Measurements from ENCODE around the gene RDX. TPM values are rescaled to one million over a fixed set of nuclear protein-coding genes. Genes with fewer than 3 reads are reported as not detected.
A peak's percentile ranks its signal among the peaks of the same experiment; 100 is the strongest.

The RDX gene
- total RNA-seq, result 100 to 1,000 TPM in 3 of 4 donors, 10 to 100 TPM in 1; 95.7 to 140 (median 115) TPM

DNA sequence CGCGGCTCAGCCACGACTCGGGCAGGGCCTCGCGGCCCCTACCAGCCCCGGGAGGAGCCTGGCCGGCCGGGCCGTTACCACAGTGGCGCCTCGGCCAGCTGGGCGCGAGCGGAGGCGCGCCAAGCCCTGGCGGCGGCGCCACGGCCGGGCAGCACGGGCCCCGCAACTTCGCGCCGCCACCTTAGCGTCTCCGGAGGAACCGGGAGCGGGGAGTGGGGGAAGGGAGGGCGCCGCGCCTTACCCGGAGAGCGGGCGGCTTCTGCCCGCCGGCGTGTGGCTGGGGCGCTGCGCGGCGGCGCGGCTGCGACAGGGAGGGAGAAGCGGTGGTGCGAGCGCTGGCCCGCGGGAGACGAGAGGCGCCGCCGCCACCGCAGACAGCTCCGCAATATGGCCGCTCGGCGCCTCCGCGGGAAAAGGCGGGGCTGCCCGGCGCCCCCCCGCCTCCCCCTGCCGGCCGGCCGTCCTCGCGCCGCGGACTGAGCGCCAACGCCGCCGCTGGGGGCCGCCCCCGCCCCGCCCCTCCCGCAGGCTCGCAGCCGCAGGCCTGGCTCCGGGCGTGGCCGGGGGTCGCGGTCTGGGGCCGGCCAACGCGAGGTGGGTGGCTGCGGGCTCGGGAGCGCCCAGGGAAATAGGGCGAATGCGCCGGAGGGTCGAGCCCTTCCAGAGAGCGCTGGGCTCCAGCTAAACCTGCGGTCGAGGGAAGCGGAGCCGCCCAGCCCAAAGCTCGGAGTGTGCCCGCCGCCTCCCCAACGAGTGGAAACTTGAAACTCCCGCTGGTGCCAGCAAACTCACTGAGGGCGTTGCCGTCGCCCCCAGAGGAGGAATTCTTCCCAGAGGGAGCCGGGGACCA lies at the start of gene RDX:
Gene RDX (minus strand): TSS at position 389 of the 850 bp plus-strand sequence. CDS start 16,922 bp downstream, outside the sequence.
- Histone ChIP-seq H3K4me1 (peaks cover 31 to 33% of the 10 kb centered on the region in 2 donors), H3K27me3 (no peaks in the 10 kb centered on the region), H3K27ac (peak within 1 kb of the TSS; percentile 93 to 99 (median 96)), H3K9me3 (no peaks in the 10 kb centered on the region), H3K36me3 (no peaks in the 10 kb centered on the region), H3K4me3 (peak within 1 kb of the TSS; percentile 77 to 96 (median 88))
- TF ChIP-seq POLR2A (IDR thresholded peaks at IDR 0.05), result peak; percentile 81 to 84
- TF ChIP-seq, protein P1, sequence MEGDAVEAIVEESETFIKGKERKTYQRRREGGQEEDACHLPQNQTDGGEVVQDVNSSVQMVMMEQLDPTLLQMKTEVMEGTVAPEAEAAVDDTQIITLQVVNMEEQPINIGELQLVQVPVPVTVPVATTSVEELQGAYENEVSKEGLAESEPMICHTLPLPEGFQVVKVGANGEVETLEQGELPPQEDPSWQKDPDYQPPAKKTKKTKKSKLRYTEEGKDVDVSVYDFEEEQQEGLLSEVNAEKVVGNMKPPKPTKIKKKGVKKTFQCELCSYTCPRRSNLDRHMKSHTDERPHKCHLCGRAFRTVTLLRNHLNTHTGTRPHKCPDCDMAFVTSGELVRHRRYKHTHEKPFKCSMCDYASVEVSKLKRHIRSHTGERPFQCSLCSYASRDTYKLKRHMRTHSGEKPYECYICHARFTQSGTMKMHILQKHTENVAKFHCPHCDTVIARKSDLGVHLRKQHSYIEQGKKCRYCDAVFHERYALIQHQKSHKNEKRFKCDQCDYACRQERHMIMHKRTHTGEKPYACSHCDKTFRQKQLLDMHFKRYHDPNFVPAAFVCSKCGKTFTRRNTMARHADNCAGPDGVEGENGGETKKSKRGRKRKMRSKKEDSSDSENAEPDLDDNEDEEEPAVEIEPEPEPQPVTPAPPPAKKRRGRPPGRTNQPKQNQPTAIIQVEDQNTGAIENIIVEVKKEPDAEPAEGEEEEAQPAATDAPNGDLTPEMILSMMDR (IDR thresholded peaks at IDR 0.05 in 4 of 5, conservative IDR thresholded peaks at IDR 0.05 in 1 of 5), result peak in 2 of 5 experiments; percentile 34 to 35
- DNase-seq, result peak; percentile 47 to 78
- intact Hi-C loops (cut with DNase I; ENCODE audit: low total_unique reads), result loop anchor here (1.0 to 10.0 kb wide), 6 partner anchors 44 to 350 kb away; no protein-coding TSS in a partner anchor
- peak; percentile 91 to 96 for ATAC-seq
- in situ Hi-C loops (cut with MboI; ENCODE audit: low sequenced_read_pairs in 4 of 4), result no loop called here

DNA sequence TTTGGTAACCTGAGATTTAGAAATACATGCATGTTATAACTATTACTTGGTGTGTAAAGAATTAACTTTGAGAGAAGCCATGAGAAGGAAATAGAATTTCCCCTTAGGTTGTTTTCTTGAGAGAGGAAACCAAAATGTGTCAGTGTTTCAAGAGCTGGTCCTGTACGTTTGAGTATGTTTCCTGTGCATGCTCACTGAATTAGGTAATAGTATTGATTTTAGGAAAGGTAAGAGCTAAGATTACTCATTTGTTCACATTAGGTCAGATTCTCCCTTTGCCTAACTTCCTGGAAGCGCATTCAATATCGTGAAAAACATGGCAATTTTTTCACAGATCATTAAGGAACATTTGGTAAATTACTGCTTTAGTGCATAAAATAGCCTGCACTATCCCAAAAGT lies 49.3 kb upstream of the RDX start:
- Histone ChIP-seq H3K4me1 (no peaks in the 10 kb centered on the region), H3K36me3 (no peaks in the 10 kb centered on the region), H3K9me3 (no peaks in the 10 kb centered on the region), H3K27me3 (no peaks in the 10 kb centered on the region), H3K27ac (no peak overlapping the region), H3K4me3 (no peak overlapping the region)
- in situ Hi-C loops (cut with MboI; ENCODE audit: low sequenced_read_pairs in 4 of 4), result no loop called here
- DNase-seq (no peak), ATAC-seq (no peak)
- TF ChIP-seq POLR2A (IDR thresholded peaks at IDR 0.05), result no peak
- TF ChIP-seq, protein P1 (IDR thresholded peaks at IDR 0.05 in 4 of 5, conservative IDR thresholded peaks at IDR 0.05 in 1 of 5), result no peak
- intact Hi-C loops (cut with DNase I; ENCODE audit: low total_unique reads), result no loop called here

DNA sequence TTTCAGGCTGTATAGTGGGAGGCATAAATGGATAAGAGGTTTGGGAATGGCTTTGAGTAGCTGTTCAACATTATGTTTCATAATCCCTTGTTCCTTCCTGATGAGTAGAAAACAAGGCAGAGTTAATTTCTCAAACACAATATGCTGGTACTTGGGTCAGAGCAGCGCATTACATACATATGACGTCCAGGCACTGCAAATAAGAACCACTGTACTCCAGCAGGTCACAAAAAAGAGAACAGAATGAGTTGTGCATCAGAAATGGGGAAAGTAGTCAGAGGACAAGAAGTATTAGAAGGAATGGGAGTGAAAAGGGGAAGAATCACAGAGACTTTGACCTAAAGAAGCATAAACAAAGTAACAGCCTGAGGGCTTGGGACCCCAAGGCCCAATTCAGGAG lies 44.0 kb upstream of the RDX start:
- DNase-seq (no peak), ATAC-seq (no peak)
- no peaks in the 10 kb centered on the region for H3K36me3 ChIP-seq
- no peak for TF ChIP-seq POLR2A (IDR thresholded peaks at IDR 0.05)
- TF ChIP-seq, protein P1 (IDR thresholded peaks at IDR 0.05 in 4 of 5, conservative IDR thresholded peaks at IDR 0.05 in 1 of 5), result no peak
- in situ Hi-C loops (cut with MboI; ENCODE audit: low sequenced_read_pairs in 4 of 4) (no loop called here), intact Hi-C loops (cut with DNase I; ENCODE audit: low total_unique reads) (no loop called here)
- H3K27ac ChIP-seq, result no peak overlapping the region
- no peaks in the 10 kb centered on the region for H3K9me3 ChIP-seq
- H3K27me3 ChIP-seq, result no peaks in the 10 kb centered on the region
- no peaks in the 10 kb centered on the region for H3K4me1 ChIP-seq
- no peak overlapping the region for H3K4me3 ChIP-seq

DNA sequence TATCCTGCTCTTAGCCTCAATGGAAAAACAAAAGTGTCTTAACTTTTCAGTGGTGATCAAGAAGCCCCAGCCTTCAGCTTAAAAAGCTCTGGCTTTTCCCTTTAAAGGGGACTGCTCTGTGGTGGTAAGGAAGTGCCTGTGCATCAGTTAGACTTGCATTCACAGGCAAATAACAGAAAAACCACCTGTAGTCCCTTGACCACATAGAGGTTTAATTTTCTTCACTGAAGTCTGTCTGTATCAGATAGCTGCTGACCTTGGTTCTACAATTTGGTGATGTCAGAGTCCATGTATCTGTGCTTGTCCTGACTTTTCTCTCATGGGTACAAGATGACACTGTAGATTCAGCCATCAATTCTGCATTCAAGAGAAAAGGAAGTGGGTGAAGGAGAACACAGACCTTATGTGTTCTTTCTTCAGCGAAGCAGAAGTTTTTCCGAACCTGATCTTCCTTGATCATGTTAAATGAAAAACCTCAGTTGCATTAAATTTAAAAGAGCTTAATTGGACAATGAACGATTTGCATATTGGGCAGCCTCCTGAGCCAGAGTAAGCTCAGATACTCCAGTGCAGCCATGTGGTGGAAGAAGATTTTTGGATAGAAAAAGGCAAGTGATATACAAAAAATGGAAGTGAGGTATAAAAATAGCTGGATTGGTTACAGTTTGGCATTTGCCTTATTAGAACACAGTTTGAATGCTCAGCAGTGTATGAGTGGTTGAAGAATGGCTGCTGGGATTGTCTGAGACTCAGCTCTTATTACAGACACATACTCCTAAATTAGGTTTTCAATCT lies 43.2 kb upstream of the RDX start:
- no peak for DNase-seq
- Histone ChIP-seq H3K9me3 (no peaks in the 10 kb centered on the region), H3K4me1 (no peaks in the 10 kb centered on the region), H3K36me3 (no peaks in the 10 kb centered on the region), H3K4me3 (no peak overlapping the region), H3K27me3 (no peaks in the 10 kb centered on the region), H3K27ac (no peak overlapping the region)
- intact Hi-C loops (cut with DNase I; ENCODE audit: low total_unique reads) (no loop called here), in situ Hi-C loops (cut with MboI; ENCODE audit: low sequenced_read_pairs in 4 of 4) (no loop called here)
- no peak for ATAC-seq
- TF ChIP-seq, protein P1 (IDR thresholded peaks at IDR 0.05 in 4 of 5, conservative IDR thresholded peaks at IDR 0.05 in 1 of 5), result no peak
- TF ChIP-seq POLR2A (IDR thresholded peaks at IDR 0.05), result no peak
